Measurements from ENCODE around the gene ABCC6.

DNA sequence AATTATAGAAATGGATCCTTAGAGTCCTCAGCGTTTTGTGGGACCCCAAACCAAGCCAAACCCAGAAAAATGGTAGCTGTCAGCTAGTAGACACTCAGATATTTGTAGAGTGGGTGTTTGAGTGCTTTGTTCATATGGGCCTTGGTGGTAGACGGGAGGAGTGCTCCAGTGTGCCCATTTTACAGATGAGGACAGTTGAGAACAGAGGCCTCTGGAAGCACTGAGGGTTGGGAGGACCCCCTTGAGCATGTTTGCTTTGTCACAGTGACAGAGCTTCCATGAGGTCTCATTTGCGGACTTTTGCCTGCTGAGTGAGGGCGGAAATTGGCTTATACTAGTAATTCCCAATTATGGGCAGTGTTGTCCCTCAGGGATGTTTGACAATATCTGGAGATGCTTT, 111.7 kb downstream of the ABCC6 start:
- no peak for TF ChIP-seq POLR2A (IDR thresholded peaks at IDR 0.05)
- TF ChIP-seq, protein P1, sequence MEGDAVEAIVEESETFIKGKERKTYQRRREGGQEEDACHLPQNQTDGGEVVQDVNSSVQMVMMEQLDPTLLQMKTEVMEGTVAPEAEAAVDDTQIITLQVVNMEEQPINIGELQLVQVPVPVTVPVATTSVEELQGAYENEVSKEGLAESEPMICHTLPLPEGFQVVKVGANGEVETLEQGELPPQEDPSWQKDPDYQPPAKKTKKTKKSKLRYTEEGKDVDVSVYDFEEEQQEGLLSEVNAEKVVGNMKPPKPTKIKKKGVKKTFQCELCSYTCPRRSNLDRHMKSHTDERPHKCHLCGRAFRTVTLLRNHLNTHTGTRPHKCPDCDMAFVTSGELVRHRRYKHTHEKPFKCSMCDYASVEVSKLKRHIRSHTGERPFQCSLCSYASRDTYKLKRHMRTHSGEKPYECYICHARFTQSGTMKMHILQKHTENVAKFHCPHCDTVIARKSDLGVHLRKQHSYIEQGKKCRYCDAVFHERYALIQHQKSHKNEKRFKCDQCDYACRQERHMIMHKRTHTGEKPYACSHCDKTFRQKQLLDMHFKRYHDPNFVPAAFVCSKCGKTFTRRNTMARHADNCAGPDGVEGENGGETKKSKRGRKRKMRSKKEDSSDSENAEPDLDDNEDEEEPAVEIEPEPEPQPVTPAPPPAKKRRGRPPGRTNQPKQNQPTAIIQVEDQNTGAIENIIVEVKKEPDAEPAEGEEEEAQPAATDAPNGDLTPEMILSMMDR (IDR thresholded peaks at IDR 0.05): no peak

Measured in testis (tissue), 2 donors.